Esophagus mucosa (tissue), 1 donor: ENCODE measurements around the gene EXOSC7. TPM values are rescaled to one million over a fixed set of nuclear protein-coding genes. Genes with fewer than 3 reads are reported as not detected.
"Not testable (repeated sequence)": the region's sequence is repeated elsewhere in the genome, so short reads cannot be mapped to it uniquely, and the experiment has no call there.

ENCODE experiments used
- ATAC-seq: fragments of 200-7000 bp; cut with Tn5 transposase; one replicate; pipeline ENCODE4 v1.9.1; 2020
- total RNA-seq: library from RNA; stranded (reverse); gene quantifications from one replicate; pipeline ENCODE4 v1.2.4, GENCODE V29; 2023
- donor health status: DM: yes; HTN: yes; CAD: no.

Gene EXOSC7
- 32.5 TPM for total RNA-seq

GRCh38 chr3:44976002-44976815, at the start of gene EXOSC7, which contains the start of gene ZDHHC3:
TSS of gene EXOSC7 (plus strand) at chr3:44976244. CDS start at chr3:44976278, 34 bp downstream.
TSS of gene ZDHHC3 (minus strand) at chr3:44976174. CDS start at chr3:44959436, 16,738 bp downstream.
- peak; percentile 93 for ATAC-seq

GRCh38 chr3:44926921-44927320, 49.1 kb upstream of the EXOSC7 start:
- ATAC-seq, result no peak

GRCh38 chr3:44927371-44927770, 48.7 kb upstream of the EXOSC7 start:
- no peak for ATAC-seq

- ATAC-seq, result no peak
Observed at GRCh38 chr3:44929782-44930181, 46.3 kb upstream of the EXOSC7 start.

GRCh38 chr3:44930911-44931310, 45.1 kb upstream of the EXOSC7 start:
- no peak for ATAC-seq

GRCh38 chr3:44931791-44932190, 44.3 kb upstream of the EXOSC7 start:
- ATAC-seq, result no peak

GRCh38 chr3:44932271-44932670, 43.8 kb upstream of the EXOSC7 start:
- no peak for ATAC-seq

GRCh38 chr3:44932986-44933944, 42.8 kb upstream of the EXOSC7 start:
- ATAC-seq, result no peak

- ATAC-seq, result no peak
Observed at GRCh38 chr3:44939581-44940036, 36.4 kb upstream of the EXOSC7 start.

- peak; percentile 84 for ATAC-seq
Observed at GRCh38 chr3:44942202-44942921, 33.7 kb upstream of the EXOSC7 start.

GRCh38 chr3:44948239-44948638, 27.8 kb upstream of the EXOSC7 start:
- ATAC-seq, result peak; percentile 56

GRCh38 chr3:44949770-44950169, 26.3 kb upstream of the EXOSC7 start:
- not testable (repeated sequence) for ATAC-seq

GRCh38 chr3:44950275-44950734, 25.7 kb upstream of the EXOSC7 start:
- no peak for ATAC-seq

GRCh38 chr3:44952689-44953088, 23.4 kb upstream of the EXOSC7 start:
- ATAC-seq, result peak; percentile 73

- ATAC-seq, result no peak
Observed at GRCh38 chr3:44954304-44954703, 21.7 kb upstream of the EXOSC7 start.

GRCh38 chr3:44954962-44955361, 21.1 kb upstream of the EXOSC7 start:
- ATAC-seq, result no peak

GRCh38 chr3:44955917-44956316, 20.1 kb upstream of the EXOSC7 start:
- ATAC-seq, result no peak

GRCh38 chr3:44957986-44958385, 18.1 kb upstream of the EXOSC7 start:
- no peak for ATAC-seq

GRCh38 chr3:44958386-44958785, 17.7 kb upstream of the EXOSC7 start:
- ATAC-seq, result peak; percentile 77

GRCh38 chr3:44960387-44961026, 15.5 kb upstream of the EXOSC7 start:
- ATAC-seq, result peak; percentile 12

GRCh38 chr3:44961888-44962287, 14.2 kb upstream of the EXOSC7 start:
- ATAC-seq, result no peak
